Left lung (tissue), 10 donors: ENCODE results near the gene CEP295NL. TPM values are rescaled to one million over a fixed set of nuclear protein-coding genes. Genes with fewer than 3 reads are reported as not detected.

Experiments
- ATAC-seq: fragments of 200-7000 bp; cut with Tn5 transposase; one replicate; pipeline ENCODE4 v1.9.1; 2020; ENCODE audit warnings: moderate library complexity
- DNase-seq, 4 donors: peaks; one replicate each; pipeline ENCODE4 v3.0.0-alpha.2; 2013 to 2020
- H3K27ac ChIP-seq, 2 donors: fragments of 200-600 bp; sonication (generic) in 1 of 2; one replicate each; pipeline versions ENCODE4 v1.5.0 to v1.8.0; 2020 to 2021
- H3K27me3 ChIP-seq, 2 donors: fragments of 200-600 bp; sonication (generic) in 1 of 2; one replicate each; pipeline versions ENCODE4 v1.5.0 to v1.8.0; 2020 to 2021
- H3K36me3 ChIP-seq, 2 donors: fragments of 200-600 bp; sonication (generic) in 1 of 2; one replicate each; pipeline versions ENCODE4 v1.5.0 to v1.8.0; 2020 to 2021
- H3K4me1 ChIP-seq, 2 donors: fragments of 200-600 bp; one replicate each; pipeline ENCODE4 v1.8.0; 2021
- H3K4me3 ChIP-seq, 2 donors: fragments of 200-600 bp; sonication (generic) in 1 of 2; one replicate each; pipeline versions ENCODE4 v1.5.0 to v1.8.0; 2020 to 2021; ENCODE audit warnings: mild to moderate bottlenecking in 1 of 2
- H3K9me3 ChIP-seq, 2 donors: fragments of 200-600 bp; sonication (generic) in 1 of 2; one replicate each; pipeline versions ENCODE4 v1.5.0 to v1.8.0; 2020 to 2021
- CTCF ChIP-seq, 2 donors: fragments of 200-600 bp; sonication (generic) in 1 of 2; IDR thresholded peaks; one replicate each; pipeline versions ENCODE4 v1.5.0 to v1.8.0; 2021; ENCODE audit warnings: antibody characterized with exemption in 2 of 2
- intact Hi-C, 2 donors: fragments of 100-400 bp; cut with DNase I; formaldehyde crosslinking; loops; one replicate each; pipeline versions ENCODE4 v1.11.2 to v1.14.2; 2022
- polyA plus RNA-seq, 6 donors: library from polyadenylated mRNA; unstranded; fragments of 120-200 nt; gene quantifications; one replicate each; pipeline ENCODE4 v1.2.1, GENCODE V29; 2013; ENCODE audit not compliant: insufficient read length in 6 of 6
- total RNA-seq, 2 donors: library from RNA; stranded (reverse); fragmentation: NEBNext Ultra II Directional; extraction: Animal tissue kit (Norgen Biotek cat#: 25700); gene quantifications; one replicate each; pipeline ENCODE4 v1.2.1, GENCODE V29; 2021
- donor health status: DM: no; HTN: yes; CAD: no.
- donor health status: DM: no; HTN: no; CAD: no.

CEP295NL gene
- total and polyA plus RNA-seq, 8 donors = 0.37 to 6.6 (median 0.72) TPM

- H3K27ac ChIP-seq = no peak overlapping the region
- intact Hi-C loops = no loop called here
- no peak overlapping the region for H3K4me3 ChIP-seq
- H3K9me3 ChIP-seq = no peaks in the 10 kb centered on the region
- no peak for TF ChIP-seq CTCF (IDR thresholded peaks at IDR 0.05)
- H3K36me3 ChIP-seq = no peaks in the 10 kb centered on the region
- DNase-seq (no peak), ATAC-seq (no peak)
- no peaks in the 10 kb centered on the region for H3K4me1 ChIP-seq
- H3K27me3 ChIP-seq = no peaks in the 10 kb centered on the region
Measured at GRCh38 chr17:78944026-78944425, 41.0 kb upstream of the CEP295NL start.

GRCh38 chr17:78940708-78941107, 37.7 kb upstream of the CEP295NL start:
- no peak for TF ChIP-seq CTCF (IDR thresholded peaks at IDR 0.05)

GRCh38 chr17:78940258-78940657, 37.3 kb upstream of the CEP295NL start:
- no peak for TF ChIP-seq CTCF (IDR thresholded peaks at IDR 0.05)
- no peaks in the 10 kb centered on the region for H3K9me3 ChIP-seq
- no peak overlapping the region for H3K4me3 ChIP-seq
- no peaks in the 10 kb centered on the region for H3K4me1 ChIP-seq
- DNase-seq = no peak
- no peaks in the 10 kb centered on the region for H3K36me3 ChIP-seq
- intact Hi-C loops = no loop called here
- H3K27me3 ChIP-seq = no peaks in the 10 kb centered on the region
- no peak for ATAC-seq
- H3K27ac ChIP-seq = no peak overlapping the region

More at GRCh38 chr17:78940708-78941107, 37.7 kb upstream of the CEP295NL start:
- no peaks in the 10 kb centered on the region for H3K27me3 ChIP-seq
- H3K9me3 ChIP-seq = no peaks in the 10 kb centered on the region
- H3K4me3 ChIP-seq = no peak overlapping the region
- no peak overlapping the region for H3K27ac ChIP-seq
- intact Hi-C loops = no loop called here
- ATAC-seq (no peak), DNase-seq (no peak)
- H3K36me3 ChIP-seq = no peaks in the 10 kb centered on the region
- no peaks in the 10 kb centered on the region for H3K4me1 ChIP-seq

GRCh38 chr17:78939615-78940014, 36.6 kb upstream of the CEP295NL start:
- ATAC-seq = no peak
- no peak for DNase-seq
- H3K4me1 ChIP-seq = peaks cover 3 to 4% of the 10 kb centered on the region in 2 donors
- intact Hi-C loops = no loop called here
- no peaks in the 10 kb centered on the region for H3K9me3 ChIP-seq
- H3K27ac ChIP-seq = no peak overlapping the region
- no peaks in the 10 kb centered on the region for H3K36me3 ChIP-seq
- no peak overlapping the region for H3K4me3 ChIP-seq
- H3K27me3 ChIP-seq = no peaks in the 10 kb centered on the region
- no peak for TF ChIP-seq CTCF (IDR thresholded peaks at IDR 0.05)

DNA sequence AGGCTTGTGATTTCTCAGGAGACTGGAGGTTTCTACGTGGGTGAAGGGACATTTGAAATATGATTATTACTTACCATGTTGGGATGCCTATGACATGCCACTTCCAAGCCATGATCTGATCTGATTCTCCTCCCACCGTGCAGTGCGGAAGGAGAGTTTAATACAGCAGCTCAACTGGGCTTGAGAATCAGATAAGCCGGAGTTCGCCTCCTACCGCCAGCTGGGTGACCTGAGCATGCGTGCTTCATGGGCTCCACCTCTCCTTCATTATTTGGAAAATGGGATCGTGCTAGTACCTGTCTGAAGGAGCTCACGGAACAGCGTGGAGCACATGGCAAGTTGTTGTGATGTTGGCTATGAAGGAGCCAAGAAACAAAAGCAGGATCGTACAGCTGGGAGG, 34.6 kb upstream of the CEP295NL start:
- ATAC-seq (no peak), DNase-seq (no peak)
- intact Hi-C loops = no loop called here
- Histone ChIP-seq H3K9me3 (no peaks in the 10 kb centered on the region), H3K27me3 (no peaks in the 10 kb centered on the region), H3K4me3 (no peak overlapping the region), H3K4me1 (peaks cover 13 to 19% of the 10 kb centered on the region in 2 donors), H3K36me3 (no peaks in the 10 kb centered on the region), H3K27ac (no peak overlapping the region)
- TF ChIP-seq CTCF (IDR thresholded peaks at IDR 0.05) = no peak
